ENCODE results near the gene PANK4.

Gene PANK4

DNA sequence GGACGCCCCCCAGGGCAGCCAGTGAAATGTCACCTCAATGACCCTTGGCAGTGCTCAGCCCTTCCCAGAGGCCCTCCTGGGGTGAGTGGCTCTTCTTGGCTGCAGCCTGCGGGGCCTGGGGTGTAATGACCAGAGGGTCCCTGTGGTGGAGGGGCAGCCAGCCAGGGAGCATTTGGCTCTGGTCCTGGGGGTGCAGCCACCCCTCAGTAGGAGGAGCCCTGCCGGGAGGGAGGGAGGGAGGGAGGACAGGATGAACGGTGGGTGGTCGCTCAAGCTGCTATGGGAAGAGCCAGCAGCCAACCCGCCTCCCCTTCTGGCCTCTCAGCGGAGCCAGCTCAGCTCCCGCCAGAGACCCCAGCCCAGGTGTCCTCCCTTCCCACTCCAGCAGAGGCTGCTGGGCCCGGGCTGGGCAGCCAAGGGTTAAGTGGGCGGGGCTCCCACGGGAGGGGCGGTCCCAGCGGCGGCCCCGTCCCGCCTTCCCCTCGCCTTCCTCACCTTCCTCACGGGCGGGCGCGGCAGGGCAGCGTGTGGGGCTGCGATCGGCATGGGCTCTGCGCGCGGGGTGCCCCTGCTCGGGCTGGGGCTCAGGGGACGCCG lies 59.3 kb downstream of the PANK4 start:
- no peak for TF ChIP-seq ARNTL (CRISPR knock-in tag; IDR thresholded peaks at IDR 0.05; ENCODE audit: borderline replicate concordance, low read depth)
- TF ChIP-seq ZNF565 (CRISPR knock-in tag; conservative IDR thresholded peaks at IDR 0.05; ENCODE audit: low read depth), result no peak
- TF ChIP-seq CREB5 (CRISPR knock-in tag; IDR thresholded peaks at IDR 0.05; ENCODE audit: low read depth), result no peak
- no peak for TF ChIP-seq GLIS3 (CRISPR knock-in tag; IDR thresholded peaks at IDR 0.05)
- no peak for TF ChIP-seq ESRRG (CRISPR knock-in tag; IDR thresholded peaks at IDR 0.05)
- no peak for TF ChIP-seq SNAI2 (CRISPR knock-in tag; IDR thresholded peaks at IDR 0.05)
- TF ChIP-seq, protein P1, sequence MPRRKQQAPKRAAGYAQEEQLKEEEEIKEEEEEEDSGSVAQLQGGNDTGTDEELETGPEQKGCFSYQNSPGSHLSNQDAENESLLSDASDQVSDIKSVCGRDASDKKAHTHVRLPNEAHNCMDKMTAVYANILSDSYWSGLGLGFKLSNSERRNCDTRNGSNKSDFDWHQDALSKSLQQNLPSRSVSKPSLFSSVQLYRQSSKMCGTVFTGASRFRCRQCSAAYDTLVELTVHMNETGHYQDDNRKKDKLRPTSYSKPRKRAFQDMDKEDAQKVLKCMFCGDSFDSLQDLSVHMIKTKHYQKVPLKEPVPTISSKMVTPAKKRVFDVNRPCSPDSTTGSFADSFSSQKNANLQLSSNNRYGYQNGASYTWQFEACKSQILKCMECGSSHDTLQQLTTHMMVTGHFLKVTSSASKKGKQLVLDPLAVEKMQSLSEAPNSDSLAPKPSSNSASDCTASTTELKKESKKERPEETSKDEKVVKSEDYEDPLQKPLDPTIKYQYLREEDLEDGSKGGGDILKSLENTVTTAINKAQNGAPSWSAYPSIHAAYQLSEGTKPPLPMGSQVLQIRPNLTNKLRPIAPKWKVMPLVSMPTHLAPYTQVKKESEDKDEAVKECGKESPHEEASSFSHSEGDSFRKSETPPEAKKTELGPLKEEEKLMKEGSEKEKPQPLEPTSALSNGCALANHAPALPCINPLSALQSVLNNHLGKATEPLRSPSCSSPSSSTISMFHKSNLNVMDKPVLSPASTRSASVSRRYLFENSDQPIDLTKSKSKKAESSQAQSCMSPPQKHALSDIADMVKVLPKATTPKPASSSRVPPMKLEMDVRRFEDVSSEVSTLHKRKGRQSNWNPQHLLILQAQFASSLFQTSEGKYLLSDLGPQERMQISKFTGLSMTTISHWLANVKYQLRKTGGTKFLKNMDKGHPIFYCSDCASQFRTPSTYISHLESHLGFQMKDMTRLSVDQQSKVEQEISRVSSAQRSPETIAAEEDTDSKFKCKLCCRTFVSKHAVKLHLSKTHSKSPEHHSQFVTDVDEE (CRISPR knock-in tag; IDR thresholded peaks at IDR 0.05), result no peak
- TF ChIP-seq, protein P2, sequence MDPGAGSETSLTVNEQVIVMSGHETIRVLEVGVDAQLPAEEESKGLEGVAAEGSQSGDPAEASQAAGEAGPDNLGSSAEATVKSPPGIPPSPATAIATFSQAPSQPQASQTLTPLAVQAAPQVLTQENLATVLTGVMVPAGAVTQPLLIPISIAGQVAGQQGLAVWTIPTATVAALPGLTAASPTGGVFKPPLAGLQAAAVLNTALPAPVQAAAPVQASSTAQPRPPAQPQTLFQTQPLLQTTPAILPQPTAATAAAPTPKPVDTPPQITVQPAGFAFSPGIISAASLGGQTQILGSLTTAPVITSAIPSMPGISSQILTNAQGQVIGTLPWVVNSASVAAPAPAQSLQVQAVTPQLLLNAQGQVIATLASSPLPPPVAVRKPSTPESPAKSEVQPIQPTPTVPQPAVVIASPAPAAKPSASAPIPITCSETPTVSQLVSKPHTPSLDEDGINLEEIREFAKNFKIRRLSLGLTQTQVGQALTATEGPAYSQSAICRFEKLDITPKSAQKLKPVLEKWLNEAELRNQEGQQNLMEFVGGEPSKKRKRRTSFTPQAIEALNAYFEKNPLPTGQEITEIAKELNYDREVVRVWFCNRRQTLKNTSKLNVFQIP (CRISPR knock-in tag; IDR thresholded peaks at IDR 0.05; ENCODE audit: borderline replicate concordance, low read depth), result no peak
- no peak for TF ChIP-seq ZNF70 (CRISPR knock-in tag; IDR thresholded peaks at IDR 0.05)
- TF ChIP-seq PATZ1 (CRISPR knock-in tag; IDR thresholded peaks at IDR 0.05; ENCODE audit: borderline replicate concordance), result no peak
- TF ChIP-seq ZFP3 (CRISPR knock-in tag; IDR thresholded peaks at IDR 0.05), result no peak
- no peak for TF ChIP-seq TCF4 (CRISPR knock-in tag; IDR thresholded peaks at IDR 0.05; ENCODE audit: borderline replicate concordance)
- no peak for TF ChIP-seq CSRNP3 (CRISPR knock-in tag; IDR thresholded peaks at IDR 0.05)
- no peak for TF ChIP-seq OSR1 (CRISPR knock-in tag; IDR thresholded peaks at IDR 0.05)
- no peak for TF ChIP-seq CSDC2 (CRISPR knock-in tag; IDR thresholded peaks at IDR 0.05)
- TF ChIP-seq ZNF8 (CRISPR knock-in tag; IDR thresholded peaks at IDR 0.05), result no peak
- no peak for TF ChIP-seq TOX (CRISPR knock-in tag; IDR thresholded peaks at IDR 0.05; ENCODE audit: borderline replicate concordance)
- no peak for TF ChIP-seq PPARA (CRISPR knock-in tag; IDR thresholded peaks at IDR 0.05; ENCODE audit: borderline replicate concordance)
- 0 out of 3 replicates have a peak, but pooled peaks have one; percentile 8 for ATAC-seq

GRCh38 chr1:2466270-2466665 lies 60.1 kb downstream of the PANK4 start:
- ATAC-seq, result no peak
- TF ChIP-seq, protein P1 (CRISPR knock-in tag; IDR thresholded peaks at IDR 0.05), result no peak
- no peak for TF ChIP-seq GLIS3 (CRISPR knock-in tag; IDR thresholded peaks at IDR 0.05)
- no peak for TF ChIP-seq RARB (CRISPR knock-in tag; IDR thresholded peaks at IDR 0.05)
- TF ChIP-seq BACH2 (CRISPR knock-in tag; IDR thresholded peaks at IDR 0.05; ENCODE audit: borderline replicate concordance), result no peak
- TF ChIP-seq ZC3H10 (CRISPR knock-in tag; IDR thresholded peaks at IDR 0.05), result no peak
- TF ChIP-seq ZNF565 (CRISPR knock-in tag; conservative IDR thresholded peaks at IDR 0.05; ENCODE audit: low read depth), result no peak
- TF ChIP-seq SNAI2 (CRISPR knock-in tag; IDR thresholded peaks at IDR 0.05), result no peak
- TF ChIP-seq ISL1 (CRISPR knock-in tag; IDR thresholded peaks at IDR 0.05), result no peak
- TF ChIP-seq ZNF70 (CRISPR knock-in tag; IDR thresholded peaks at IDR 0.05), result no peak
- no peak for TF ChIP-seq ZFP30 (CRISPR knock-in tag; IDR thresholded peaks at IDR 0.05)
- TF ChIP-seq, protein P2 (CRISPR knock-in tag; IDR thresholded peaks at IDR 0.05; ENCODE audit: borderline replicate concordance, low read depth), result no peak
- no peak for TF ChIP-seq OSR1 (CRISPR knock-in tag; IDR thresholded peaks at IDR 0.05)
- TF ChIP-seq ZFP3 (CRISPR knock-in tag; IDR thresholded peaks at IDR 0.05), result no peak
- no peak for TF ChIP-seq ARNTL (CRISPR knock-in tag; IDR thresholded peaks at IDR 0.05; ENCODE audit: borderline replicate concordance, low read depth)
- TF ChIP-seq ZNF8 (CRISPR knock-in tag; IDR thresholded peaks at IDR 0.05), result no peak
- no peak for TF ChIP-seq CSRNP3 (CRISPR knock-in tag; IDR thresholded peaks at IDR 0.05)

All from SK-N-SH treated with all-trans-retinoic acid at 6 μM for 48 hours (cell line).